HepG2 (cell line): ENCODE measurements around the gene C19orf33. TPM values are rescaled to one million over a fixed set of nuclear protein-coding genes. Genes with fewer than 3 reads are reported as not detected.

ENCODE experiments used
- BRD4 ChIP-seq: sonication (generic); formaldehyde crosslinking; IDR thresholded peaks from 2 replicates; pipeline ENCODE4 v1.4.0; 2020; ENCODE audit warnings: missing genetic modification reagents
- FOSL1 ChIP-seq: sonication (generic); formaldehyde crosslinking; IDR thresholded peaks from 2 replicates; pipeline ENCODE4 v1.9.0; 2021; ENCODE audit warnings: missing genetic modification reagents, borderline replicate concordance
- FOSL2 ChIP-seq: sonication (generic); formaldehyde crosslinking; IDR thresholded peaks from 2 replicates; pipeline ENCODE4 v1.4.0; 2020; ENCODE audit warnings: missing genetic modification reagents
- KAT2B ChIP-seq: fragments of 150-350 bp; IDR thresholded peaks from 2 replicates; pipeline ENCODE4 v1.6.1; 2014; ENCODE audit warnings: low read depth, low read length, borderline replicate concordance
- KMT2A ChIP-seq: sonication (generic); formaldehyde crosslinking; IDR thresholded peaks from 2 replicates; pipeline ENCODE4 v1.4.0; 2020; ENCODE audit warnings: missing genetic modification reagents
- MED13 ChIP-seq: sonication (generic); formaldehyde crosslinking; IDR thresholded peaks from 2 replicates; pipeline ENCODE4 v1.5.0; 2020; ENCODE audit warnings: missing genetic modification reagents
- MTF1 ChIP-seq: sonication (generic); formaldehyde crosslinking; IDR thresholded peaks from 2 replicates; pipeline ENCODE4 v1.5.0; 2020; ENCODE audit warnings: missing genetic modification reagents
- PHB2 ChIP-seq: fragments of 450-650 bp; IDR thresholded peaks from 2 replicates; pipeline ENCODE4 v1.6.1; 2018; ENCODE audit not compliant: partially characterized antibody
- RAD51 ChIP-seq: fragments of 450-650 bp; IDR thresholded peaks from 2 replicates; pipeline ENCODE4 v1.6.1; 2016; ENCODE audit warnings: borderline replicate concordance
- RFXAP ChIP-seq: sonication (generic); formaldehyde crosslinking; IDR thresholded peaks from 2 replicates; pipeline ENCODE4 v1.4.0; 2020; ENCODE audit warnings: missing genetic modification reagents, borderline replicate concordance
- TCF12 ChIP-seq, 2 experiments: fragments of 450-650 bp in 1 of 2; sonication (generic) in 1 of 2; formaldehyde crosslinking in 1 of 2; IDR thresholded peaks; 2 replicates each; pipeline versions ENCODE4 v1.6.1 to v1.8.0; 2017 to 2022; ENCODE audit warnings: antibody characterized with exemption in 1 of 2, mild to moderate bottlenecking in 1 of 2, missing genetic modification reagents in 1 of 2, moderate library complexity in 1 of 2
- ZC3H4 ChIP-seq: sonication (generic); formaldehyde crosslinking; IDR thresholded peaks from 2 replicates; pipeline ENCODE4 v1.4.0; 2020; ENCODE audit warnings: missing genetic modification reagents, borderline replicate concordance
- ZKSCAN5 ChIP-seq: sonication (generic); formaldehyde crosslinking; IDR thresholded peaks from 2 replicates; pipeline ENCODE4 v1.5.1; 2020; ENCODE audit warnings: mild to moderate bottlenecking, missing genetic modification reagents
- ZMYM4 ChIP-seq: sonication (generic); formaldehyde crosslinking; IDR thresholded peaks from 2 replicates; pipeline ENCODE4 v1.8.1; 2023; ENCODE audit warnings: mild to moderate bottlenecking, missing genetic modification reagents
- ZNF577 ChIP-seq: sonication (generic); formaldehyde crosslinking; IDR thresholded peaks from 2 replicates; pipeline ENCODE4 v1.4.0; 2020; ENCODE audit warnings: mild to moderate bottlenecking, low read depth, missing genetic modification reagents, borderline replicate concordance
- ZNF816 ChIP-seq: sonication (generic); formaldehyde crosslinking; IDR thresholded peaks from 2 replicates; pipeline ENCODE4 v1.8.0; 2022; ENCODE audit warnings: missing genetic modification reagents, mild to moderate bottlenecking, borderline replicate concordance
- polyA plus RNA-seq, 8 experiments: library from polyadenylated mRNA; depleted of rRNA in 3 of 8; stranded (reverse) in 7 of 8; unstranded in 1 of 8; fragments of >200 nt; fragmentation: Illumina TruSeq in 4 of 8; extraction: Trizol in 4 of 8; gene quantifications; 2 replicates each; pipeline versions ENCODE4 v1.2.1 to v1.2.3, GENCODE V29; 2011 to 2016; ENCODE audit warnings: low read depth in 4 of 8, missing spikeins in 1 of 8, mixed read lengths in 1 of 8; ENCODE audit not compliant: insufficient read depth in 1 of 8
- total RNA-seq, 5 experiments: library from RNA; depleted of rRNA; stranded (reverse); fragments of >200 nt; fragmentation: Illumina TruSeq; extraction: Trizol; gene quantifications; 2 replicates each; pipeline ENCODE4 v1.2.3, GENCODE V29; 2016; ENCODE audit warnings: low read depth in 1 of 5
- TF ChIP-seq, protein P1 (sequence below): sonication (generic); formaldehyde crosslinking; IDR thresholded peaks from 2 replicates; pipeline ENCODE4 v1.4.0; 2020; ENCODE audit warnings: missing genetic modification reagents
- TF ChIP-seq, protein P2 (sequence below), 2 experiments: sonication (generic) in 1 of 2; formaldehyde crosslinking in 1 of 2; IDR thresholded peaks; 2 replicates each; pipeline versions ENCODE4 v1.5.1 to v1.6.1; 2011 to 2020; ENCODE audit warnings: borderline replicate concordance in 1 of 2, low read depth in 1 of 2, low read length in 1 of 2, mild to moderate bottlenecking in 1 of 2, missing genetic modification reagents in 1 of 2, moderate library complexity in 1 of 2
- TF ChIP-seq, protein P3 (sequence below): sonication (generic); formaldehyde crosslinking; IDR thresholded peaks from 2 replicates; pipeline ENCODE4 v1.5.0; 2020; ENCODE audit warnings: missing genetic modification reagents
- TF ChIP-seq, protein P4 (sequence below): sonication (generic); formaldehyde crosslinking; IDR thresholded peaks from 2 replicates; pipeline ENCODE4 v1.4.0; 2020; ENCODE audit warnings: mild to moderate bottlenecking, low read depth, missing genetic modification reagents

C19orf33 gene
- total and polyA plus RNA-seq, 2 of the 13 experiments (the other 11 are each of a cell fraction or from before 2014, with no cell fraction given), result 2.5 to 3.3 TPM

DNA sequence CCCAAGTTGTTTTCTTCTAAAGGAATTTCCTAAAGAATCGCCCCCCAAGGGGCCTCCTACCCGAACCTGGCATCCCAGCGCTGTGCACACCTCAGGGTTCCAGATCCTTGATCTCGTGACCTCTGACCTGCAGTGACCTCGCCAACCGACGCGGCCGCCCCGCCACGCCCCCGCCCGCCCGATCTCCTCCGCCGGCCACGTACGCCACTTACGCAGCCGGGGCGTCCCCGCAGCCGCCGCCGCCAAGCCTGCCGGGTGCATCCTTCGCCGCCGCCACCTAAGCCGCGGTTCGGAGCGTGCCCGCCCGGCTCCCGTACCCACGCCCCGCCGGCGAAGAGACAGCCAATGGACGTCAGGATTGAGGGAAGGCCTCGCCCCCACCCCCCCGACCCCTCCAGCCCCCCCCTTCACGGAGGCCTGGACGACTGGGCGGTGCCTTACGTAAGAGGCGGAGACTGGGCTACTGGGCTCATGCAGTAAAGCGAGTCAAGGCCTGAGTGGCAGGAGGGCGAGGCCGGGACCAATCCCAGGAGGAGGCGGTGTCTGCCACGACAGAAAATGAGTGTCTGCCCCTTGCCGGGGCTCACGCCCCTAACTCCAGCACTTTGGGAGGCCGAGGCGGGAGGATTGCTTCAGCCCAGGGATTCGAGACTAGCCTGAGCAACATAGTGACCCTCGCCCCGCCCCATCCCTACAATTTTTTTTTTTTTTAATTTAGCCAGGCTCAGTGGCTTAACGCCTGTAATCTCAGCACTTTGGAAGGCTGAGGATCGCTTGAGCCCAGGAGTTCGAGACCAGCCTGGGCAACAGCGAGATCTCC, 11.8 kb downstream of the C19orf33 start, which contains the start of gene YIF1B (continued):
- no peak for TF ChIP-seq ZC3H4 (CRISPR knock-in tag)
- TF ChIP-seq, protein P1, sequence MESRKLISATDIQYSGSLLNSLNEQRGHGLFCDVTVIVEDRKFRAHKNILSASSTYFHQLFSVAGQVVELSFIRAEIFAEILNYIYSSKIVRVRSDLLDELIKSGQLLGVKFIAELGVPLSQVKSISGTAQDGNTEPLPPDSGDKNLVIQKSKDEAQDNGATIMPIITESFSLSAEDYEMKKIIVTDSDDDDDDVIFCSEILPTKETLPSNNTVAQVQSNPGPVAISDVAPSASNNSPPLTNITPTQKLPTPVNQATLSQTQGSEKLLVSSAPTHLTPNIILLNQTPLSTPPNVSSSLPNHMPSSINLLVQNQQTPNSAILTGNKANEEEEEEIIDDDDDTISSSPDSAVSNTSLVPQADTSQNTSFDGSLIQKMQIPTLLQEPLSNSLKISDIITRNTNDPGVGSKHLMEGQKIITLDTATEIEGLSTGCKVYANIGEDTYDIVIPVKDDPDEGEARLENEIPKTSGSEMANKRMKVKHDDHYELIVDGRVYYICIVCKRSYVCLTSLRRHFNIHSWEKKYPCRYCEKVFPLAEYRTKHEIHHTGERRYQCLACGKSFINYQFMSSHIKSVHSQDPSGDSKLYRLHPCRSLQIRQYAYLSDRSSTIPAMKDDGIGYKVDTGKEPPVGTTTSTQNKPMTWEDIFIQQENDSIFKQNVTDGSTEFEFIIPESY (CRISPR knock-in tag), result no peak
- TF ChIP-seq, protein P2, sequence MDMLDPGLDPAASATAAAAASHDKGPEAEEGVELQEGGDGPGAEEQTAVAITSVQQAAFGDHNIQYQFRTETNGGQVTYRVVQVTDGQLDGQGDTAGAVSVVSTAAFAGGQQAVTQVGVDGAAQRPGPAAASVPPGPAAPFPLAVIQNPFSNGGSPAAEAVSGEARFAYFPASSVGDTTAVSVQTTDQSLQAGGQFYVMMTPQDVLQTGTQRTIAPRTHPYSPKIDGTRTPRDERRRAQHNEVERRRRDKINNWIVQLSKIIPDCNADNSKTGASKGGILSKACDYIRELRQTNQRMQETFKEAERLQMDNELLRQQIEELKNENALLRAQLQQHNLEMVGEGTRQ (IDR thresholded peaks at IDR 0.05; ENCODE audit: low read depth, low read length), result no peak
- TF ChIP-seq, protein P2 (CRISPR knock-in tag; IDR thresholded peaks at IDR 0.05; ENCODE audit: borderline replicate concordance), result peak; percentile 21; the same call in 1 of the 2 replicates
- no peak for TF ChIP-seq ZKSCAN5 (CRISPR knock-in tag)
- TF ChIP-seq PHB2, result no peak
- TF ChIP-seq, protein P3, sequence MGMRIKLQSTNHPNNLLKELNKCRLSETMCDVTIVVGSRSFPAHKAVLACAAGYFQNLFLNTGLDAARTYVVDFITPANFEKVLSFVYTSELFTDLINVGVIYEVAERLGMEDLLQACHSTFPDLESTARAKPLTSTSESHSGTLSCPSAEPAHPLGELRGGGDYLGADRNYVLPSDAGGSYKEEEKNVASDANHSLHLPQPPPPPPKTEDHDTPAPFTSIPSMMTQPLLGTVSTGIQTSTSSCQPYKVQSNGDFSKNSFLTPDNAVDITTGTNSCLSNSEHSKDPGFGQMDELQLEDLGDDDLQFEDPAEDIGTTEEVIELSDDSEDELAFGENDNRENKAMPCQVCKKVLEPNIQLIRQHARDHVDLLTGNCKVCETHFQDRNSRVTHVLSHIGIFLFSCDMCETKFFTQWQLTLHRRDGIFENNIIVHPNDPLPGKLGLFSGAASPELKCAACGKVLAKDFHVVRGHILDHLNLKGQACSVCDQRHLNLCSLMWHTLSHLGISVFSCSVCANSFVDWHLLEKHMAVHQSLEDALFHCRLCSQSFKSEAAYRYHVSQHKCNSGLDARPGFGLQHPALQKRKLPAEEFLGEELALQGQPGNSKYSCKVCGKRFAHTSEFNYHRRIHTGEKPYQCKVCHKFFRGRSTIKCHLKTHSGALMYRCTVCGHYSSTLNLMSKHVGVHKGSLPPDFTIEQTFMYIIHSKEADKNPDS (CRISPR knock-in tag), result no peak
- TF ChIP-seq FOSL2, result 0 out of 2 replicates have a peak, but pooled peaks have one; percentile 5
- no peak for TF ChIP-seq ZNF816 (CRISPR knock-in tag)
- no peak for TF ChIP-seq RFXAP (CRISPR knock-in tag)
- no peak for TF ChIP-seq MED13 (CRISPR knock-in tag)
- TF ChIP-seq ZMYM4 (CRISPR knock-in tag), result peak; percentile 76; the same call in 1 of the 2 replicates
- TF ChIP-seq, protein P4, sequence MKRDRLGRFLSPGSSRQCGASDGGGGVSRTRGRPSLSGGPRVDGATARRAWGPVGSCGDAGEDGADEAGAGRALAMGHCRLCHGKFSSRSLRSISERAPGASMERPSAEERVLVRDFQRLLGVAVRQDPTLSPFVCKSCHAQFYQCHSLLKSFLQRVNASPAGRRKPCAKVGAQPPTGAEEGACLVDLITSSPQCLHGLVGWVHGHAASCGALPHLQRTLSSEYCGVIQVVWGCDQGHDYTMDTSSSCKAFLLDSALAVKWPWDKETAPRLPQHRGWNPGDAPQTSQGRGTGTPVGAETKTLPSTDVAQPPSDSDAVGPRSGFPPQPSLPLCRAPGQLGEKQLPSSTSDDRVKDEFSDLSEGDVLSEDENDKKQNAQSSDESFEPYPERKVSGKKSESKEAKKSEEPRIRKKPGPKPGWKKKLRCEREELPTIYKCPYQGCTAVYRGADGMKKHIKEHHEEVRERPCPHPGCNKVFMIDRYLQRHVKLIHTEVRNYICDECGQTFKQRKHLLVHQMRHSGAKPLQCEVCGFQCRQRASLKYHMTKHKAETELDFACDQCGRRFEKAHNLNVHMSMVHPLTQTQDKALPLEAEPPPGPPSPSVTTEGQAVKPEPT (CRISPR knock-in tag), result no peak
- TF ChIP-seq RAD51, result no peak
- TF ChIP-seq TCF12 (IDR thresholded peaks at IDR 0.05), result no peak
- TF ChIP-seq TCF12 (CRISPR knock-in tag; IDR thresholded peaks at IDR 0.05), result no peak
- TF ChIP-seq MTF1, result no peak
- TF ChIP-seq BRD4, result no peak; the same call in 1 of the 2 replicates
- TF ChIP-seq ZNF577, result no peak
- no peak for TF ChIP-seq KMT2A (CRISPR knock-in tag)
- TF ChIP-seq KAT2B, result no peak
- TF ChIP-seq FOSL1 (CRISPR knock-in tag), result no peak
